Caco-2 (cell line): ENCODE measurements around the gene CACNA1S. TPM values are rescaled to one million over a fixed set of nuclear protein-coding genes. Genes with fewer than 3 reads are reported as not detected.
A peak's percentile ranks its signal among the peaks of the same experiment; 100 is the strongest.

ENCODE experiments used
- BruUV-seq: library from RNA; stranded (reverse); fragments of 400-500 nt; replicated peaks from 2 replicates; lab custom pipeline; 2021; lab: Mats Ljungman, UMichigan
- CTCF ChIA-PET: fragments of 300-600 bp; sonication (Branson Sonifier 250); formaldehyde crosslinking; loops from one replicate; lab custom pipeline; 2022; ENCODE audit warnings: antibody characterized with exemption; lab: Charles Lee
- POLR2A ChIA-PET: fragments of 300-600 bp; sonication (Branson Sonifier 250); formaldehyde crosslinking; loops from one replicate; lab custom pipeline; 2022; ENCODE audit warnings: antibody characterized with exemption; lab: Charles Lee
- DNase-seq, 2 experiments: peaks; one replicate each; pipeline versions ENCODE4 v3.0.0 to v3.0.0-alpha.2; 2020 to 2022
- H3K27me3 ChIP-seq: replicated peaks from 2 replicates; pipeline ENCODE4 v1.6.0; 2011; ENCODE audit warnings: low read length; ENCODE audit not compliant: control insufficient read depth, insufficient read depth
- H3K36me3 ChIP-seq: 2 replicates; pipeline ENCODE4 v1.5.1; 2011; ENCODE audit warnings: low read length; ENCODE audit not compliant: control insufficient read depth, insufficient read depth
- H3K4me1 ChIP-seq: fragments of 250-450 bp; sonication (Bioruptor Pico); 2 replicates; pipeline ENCODE4 v1.5.1; 2020; ENCODE audit warnings: mild to moderate bottlenecking
- H3K4me3 ChIP-seq: 2 replicates; pipeline ENCODE4 v1.5.1; 2011; ENCODE audit warnings: low read depth, mild to moderate bottlenecking, control low read depth, low read length
- H3K9me3 ChIP-seq: fragments of 250-450 bp; sonication (Bioruptor Pico); 2 replicates; pipeline ENCODE4 v1.5.1; 2020; ENCODE audit warnings: mild to moderate bottlenecking, moderate library complexity
- H3K27ac Mint-ChIP-seq: one replicate; pipeline ENCODE4 v1.8.0; 2022; ENCODE audit warnings: mixed read lengths; ENCODE audit not compliant: unreplicated experiment
- H3K27me3 Mint-ChIP-seq: one replicate; pipeline ENCODE4 v1.8.0; 2022; ENCODE audit warnings: mixed read lengths; ENCODE audit not compliant: insufficient read depth, unreplicated experiment
- H3K36me3 Mint-ChIP-seq: one replicate; pipeline ENCODE4 v1.8.0; 2022; ENCODE audit warnings: mild to moderate bottlenecking, mixed read lengths; ENCODE audit not compliant: insufficient read depth, unreplicated experiment
- H3K4me1 Mint-ChIP-seq: one replicate; pipeline ENCODE4 v1.8.0; 2022; ENCODE audit warnings: low read depth, mixed read lengths; ENCODE audit not compliant: unreplicated experiment
- H3K4me3 Mint-ChIP-seq: one replicate; pipeline ENCODE4 v1.8.0; 2022; ENCODE audit warnings: mild to moderate bottlenecking, moderate library complexity, mixed read lengths; ENCODE audit not compliant: unreplicated experiment
- H3K9me3 Mint-ChIP-seq: one replicate; pipeline ENCODE4 v1.8.0; 2022; ENCODE audit warnings: mixed read lengths; ENCODE audit not compliant: unreplicated experiment
- CTCF ChIP-seq, 2 experiments: fragments of 200-600 bp in 1 of 2; IDR thresholded peaks; 1 replicate in 1 of 2; 2 replicates in 1 of 2; pipeline versions ENCODE4 v1.5.1 to v1.8.0; 2011 to 2022; ENCODE audit warnings: antibody characterized with exemption in 1 of 2, control low read depth in 1 of 2, inconsistent platforms in 1 of 2, low read depth in 1 of 2, low read length in 1 of 2, mild to moderate bottlenecking in 1 of 2, moderate library complexity in 1 of 2; ENCODE audit not compliant: insufficient read depth in 1 of 2, severe bottlenecking in 1 of 2, unreplicated experiment in 1 of 2
- intact Hi-C: fragments of 100-400 bp; cut with micrococcal nuclease; formaldehyde crosslinking; loops from one replicate; pipeline ENCODE4 v1.10.0; 2022; ENCODE audit not compliant: unreplicated experiment
- total RNA-seq: library from RNA; stranded (reverse); gene quantifications from 2 replicates; pipeline ENCODE4 v1.2.3, GENCODE V29; 2022

CACNA1S gene
- total RNA-seq, 1 experiment from 2014 or later = 0.07 TPM

GRCh38 chr1:201127755-201128455 lies 15.7 kb upstream of the CACNA1S start:
- Histone ChIP-seq H3K36me3 (no peaks in the 10 kb centered on the region), H3K9me3 (no peaks in the 10 kb centered on the region), H3K4me1 (no peaks in the 10 kb centered on the region), H3K27me3 (no peaks in the 10 kb centered on the region), H3K4me3 (no peak overlapping the region)
- Mint-ChIP-seq H3K36me3 (peaks cover 5% of the 10 kb centered on the region), H3K9me3 (no peaks in the 10 kb centered on the region), H3K27ac (no peak overlapping the region), H3K4me1 (no peaks in the 10 kb centered on the region), H3K27me3 (peaks cover 3% of the 10 kb centered on the region), H3K4me3 (no peak overlapping the region)
- no TSS peak for BruUV-seq
- POLR2A ChIA-PET = no interaction called here
- intact Hi-C loops = no loop called here
- no peak for TF ChIP-seq CTCF (IDR thresholded peaks at IDR 0.05; ENCODE audit: insufficient read depth in 1 of 2, low read depth in 1 of 2, low read length in 1 of 2, severe bottlenecking in 1 of 2, unreplicated experiment in 1 of 2)
- no peak for DNase-seq
- CTCF ChIA-PET = no interaction called here

GRCh38 chr1:201126832-201127754 lies 14.9 kb upstream of the CACNA1S start, which contains the start of gene ASCL5:
Gene ASCL5 (minus strand): TSS chr1:201127184. CDS start chr1:201115372, 11,812 bp downstream.
- Histone ChIP-seq H3K36me3 (no peaks in the 10 kb centered on the region), H3K4me3 (no peak within 1 kb of the TSS), H3K9me3 (no peaks in the 10 kb centered on the region), H3K27me3 (no peaks in the 10 kb centered on the region), H3K4me1 (no peaks in the 10 kb centered on the region)
- Mint-ChIP-seq H3K27ac (no peak within 1 kb of the TSS), H3K36me3 (peaks cover 5% of the 10 kb centered on the region), H3K9me3 (no peaks in the 10 kb centered on the region), H3K27me3 (peaks cover 3% of the 10 kb centered on the region), H3K4me3 (peak within 1 kb of the TSS; percentile 28), H3K4me1 (no peaks in the 10 kb centered on the region)
- no TSS peak for BruUV-seq
- ChIA-PET CTCF (no interaction called here), POLR2A (no interaction called here)
- TF ChIP-seq CTCF (IDR thresholded peaks at IDR 0.05; ENCODE audit: insufficient read depth in 1 of 2, low read depth in 1 of 2, low read length in 1 of 2, severe bottlenecking in 1 of 2, unreplicated experiment in 1 of 2) = no peak
- peak in 1 of 2 experiments; percentile 29 for DNase-seq
- intact Hi-C loops = no loop called here

GRCh38 chr1:201126463-201126831 lies 14.2 kb upstream of the CACNA1S start:
- no peak for DNase-seq
- H3K9me3 Mint-ChIP-seq = no peaks in the 10 kb centered on the region
- H3K4me1 Mint-ChIP-seq = no peaks in the 10 kb centered on the region
- intact Hi-C loops = no loop called here
- TF ChIP-seq CTCF (IDR thresholded peaks at IDR 0.05; ENCODE audit: insufficient read depth in 1 of 2, low read depth in 1 of 2, low read length in 1 of 2, severe bottlenecking in 1 of 2, unreplicated experiment in 1 of 2) = no peak
- ChIA-PET CTCF (no interaction called here), POLR2A (no interaction called here)
- no peaks in the 10 kb centered on the region for H3K9me3 ChIP-seq
- no peaks in the 10 kb centered on the region for H3K27me3 ChIP-seq
- no peaks in the 10 kb centered on the region for H3K4me1 ChIP-seq
- H3K4me3 Mint-ChIP-seq = peak overlapping the region; percentile 28
- H3K36me3 Mint-ChIP-seq = no peaks in the 10 kb centered on the region
- H3K36me3 ChIP-seq = no peaks in the 10 kb centered on the region
- H3K27ac Mint-ChIP-seq = no peak overlapping the region
- H3K27me3 Mint-ChIP-seq = peaks cover 3% of the 10 kb centered on the region
- H3K4me3 ChIP-seq = no peak overlapping the region
- no TSS peak for BruUV-seq
